WTC11 (cell line): ENCODE measurements around the gene KDM4C. TPM values are rescaled to one million over a fixed set of nuclear protein-coding genes. Genes with fewer than 3 reads are reported as not detected.

ENCODE experiments used
- ATAC-seq: fragments of 200-7000 bp; cut with Tn5 transposase; 2 replicates; pipeline ENCODE4 v1.10.0; 2021; ENCODE audit warnings: mild to moderate bottlenecking, moderate library complexity
- CTCF ChIA-PET: fragments of 300-600 bp; sonication (Branson Sonifier 250); formaldehyde crosslinking; loops from one replicate; lab custom pipeline; 2021; ENCODE audit warnings: antibody characterized with exemption; lab: Charles Lee
- POLR2A ChIA-PET: fragments of 350-600 bp; sonication (Branson Sonifier 250); formaldehyde crosslinking; loops from one replicate; lab custom pipeline; 2021; ENCODE audit warnings: antibody characterized with exemption; lab: Charles Lee
- DNase-seq: peaks from one replicate; pipeline ENCODE4 v3.0.0; 2021; ENCODE audit warnings: low spot score
- H3K27ac Mint-ChIP-seq: 2 replicates; pipeline ENCODE4 v1.8.0; 2021; ENCODE audit warnings: mixed read lengths
- H3K27me3 Mint-ChIP-seq: 2 replicates; pipeline ENCODE4 v1.8.0; 2021; ENCODE audit warnings: low read depth, mild to moderate bottlenecking, moderate library complexity, mixed read lengths
- H3K36me3 Mint-ChIP-seq: 2 replicates; pipeline ENCODE4 v1.8.0; 2021; ENCODE audit warnings: mixed read lengths
- H3K4me1 Mint-ChIP-seq: 2 replicates; pipeline ENCODE4 v1.8.0; 2022; ENCODE audit warnings: mixed read lengths
- H3K4me3 Mint-ChIP-seq: 2 replicates; pipeline ENCODE4 v1.8.0; 2021; ENCODE audit warnings: mild to moderate bottlenecking, moderate library complexity, mixed read lengths
- H3K9me3 Mint-ChIP-seq: 2 replicates; pipeline ENCODE4 v1.8.0; 2021; ENCODE audit warnings: mixed read lengths
- ATF1 ChIP-seq: sonication (generic); formaldehyde crosslinking; IDR thresholded peaks from 2 replicates; pipeline ENCODE4 v1.8.1; 2023; ENCODE audit warnings: mild to moderate bottlenecking, moderate library complexity, missing genetic modification reagents
- CREB1 ChIP-seq: sonication (generic); formaldehyde crosslinking; IDR thresholded peaks from 2 replicates; pipeline ENCODE4 v1.8.0; 2023; ENCODE audit warnings: mild to moderate bottlenecking, missing genetic modification reagents
- FOXJ3 ChIP-seq: sonication (generic); formaldehyde crosslinking; IDR thresholded peaks from 2 replicates; pipeline ENCODE4 v1.9.0; 2021; ENCODE audit warnings: missing genetic modification reagents, mild to moderate bottlenecking, borderline replicate concordance
- FOXK1 ChIP-seq: sonication (generic); formaldehyde crosslinking; IDR thresholded peaks from 2 replicates; pipeline ENCODE4 v1.8.0; 2022; ENCODE audit warnings: mild to moderate bottlenecking, moderate library complexity, missing genetic modification reagents
- GTF2I ChIP-seq: fragments of 250-450 bp; sonication (Bioruptor Pico); conservative IDR thresholded peaks from 2 replicates; pipeline ENCODE4 v1.4.0; 2021; ENCODE audit warnings: mild to moderate bottlenecking
- HMGA2 ChIP-seq: fragments of 250-450 bp; sonication (Bioruptor Pico); IDR thresholded peaks from 2 replicates; pipeline ENCODE4 v1.4.0; 2021; ENCODE audit warnings: mild to moderate bottlenecking, moderate library complexity
- IRF2 ChIP-seq: sonication (generic); formaldehyde crosslinking; IDR thresholded peaks from 2 replicates; pipeline ENCODE4 v1.8.0; 2022; ENCODE audit warnings: low read depth, missing genetic modification reagents, borderline replicate concordance
- JUN ChIP-seq: sonication (generic); formaldehyde crosslinking; IDR thresholded peaks from 2 replicates; pipeline ENCODE4 v1.8.0; 2023; ENCODE audit warnings: mild to moderate bottlenecking, missing genetic modification reagents
- MXD4 ChIP-seq: fragments of 250-450 bp; sonication (Bioruptor Pico); IDR thresholded peaks from 2 replicates; pipeline ENCODE4 v1.8.0; 2021; ENCODE audit warnings: mild to moderate bottlenecking, moderate library complexity, borderline replicate concordance
- MYBL2 ChIP-seq: sonication (generic); formaldehyde crosslinking; IDR thresholded peaks from 2 replicates; pipeline ENCODE4 v1.8.1; 2023; ENCODE audit warnings: mild to moderate bottlenecking, moderate library complexity, missing genetic modification reagents
- NR1H2 ChIP-seq: sonication (generic); formaldehyde crosslinking; IDR thresholded peaks from 2 replicates; pipeline ENCODE4 v1.9.0; 2021; ENCODE audit warnings: mild to moderate bottlenecking, moderate library complexity, missing genetic modification reagents
- NR2C2 ChIP-seq: sonication (generic); formaldehyde crosslinking; IDR thresholded peaks from 2 replicates; pipeline ENCODE4 v1.8.0; 2022; ENCODE audit warnings: mild to moderate bottlenecking, missing genetic modification reagents
- RELA ChIP-seq: sonication (generic); formaldehyde crosslinking; IDR thresholded peaks from 2 replicates; pipeline ENCODE4 v1.8.1; 2022; ENCODE audit warnings: missing genetic modification reagents, mild to moderate bottlenecking, borderline replicate concordance
- SP1 ChIP-seq: sonication (generic); formaldehyde crosslinking; conservative IDR thresholded peaks from 2 replicates; pipeline ENCODE4 v1.8.1; 2022; ENCODE audit warnings: missing genetic modification reagents
- ZNF232 ChIP-seq: sonication (generic); formaldehyde crosslinking; IDR thresholded peaks from 2 replicates; pipeline ENCODE4 v1.8.0; 2022; ENCODE audit warnings: mild to moderate bottlenecking, missing genetic modification reagents
- ZNF263 ChIP-seq: sonication (generic); formaldehyde crosslinking; IDR thresholded peaks from 2 replicates; pipeline ENCODE4 v1.8.1; 2022; ENCODE audit warnings: low read depth, mild to moderate bottlenecking, moderate library complexity, missing genetic modification reagents
- total RNA-seq: library from RNA; stranded (reverse); gene quantifications from 3 replicates; pipeline ENCODE4 v1.2.3, GENCODE V29; 2021
- TF ChIP-seq, protein P1 (sequence below): sonication (generic); formaldehyde crosslinking; IDR thresholded peaks from 2 replicates; pipeline ENCODE4 v1.8.1; 2023; ENCODE audit warnings: mild to moderate bottlenecking, missing genetic modification reagents, borderline replicate concordance
- TF ChIP-seq, protein P2 (sequence below): sonication (generic); formaldehyde crosslinking; IDR thresholded peaks from 2 replicates; pipeline ENCODE4 v1.8.0; 2023; ENCODE audit warnings: mild to moderate bottlenecking, missing genetic modification reagents
- TF ChIP-seq, protein P3 (sequence below): sonication (generic); formaldehyde crosslinking; IDR thresholded peaks from 2 replicates; pipeline ENCODE4 v1.8.1; 2022; ENCODE audit warnings: low read depth, missing genetic modification reagents, borderline replicate concordance
- TF ChIP-seq, protein P4 (sequence below): sonication (generic); formaldehyde crosslinking; IDR thresholded peaks from 2 replicates; pipeline ENCODE4 v1.8.1; 2023; ENCODE audit warnings: mild to moderate bottlenecking, moderate library complexity, missing genetic modification reagents
- TF ChIP-seq, protein P5 (sequence below): fragments of 250-450 bp; sonication (Bioruptor Pico); IDR thresholded peaks from 2 replicates; pipeline ENCODE4 v1.9.0; 2021; ENCODE audit warnings: moderate library complexity, mild to moderate bottlenecking, inconsistent platforms, borderline replicate concordance
- TF ChIP-seq, protein P6 (sequence below): fragments of 250-450 bp; sonication (Bioruptor Pico); IDR thresholded peaks from 2 replicates; pipeline ENCODE4 v2.1.2; 2022; ENCODE audit warnings: mild to moderate bottlenecking, moderate library complexity
- TF ChIP-seq, protein P7 (sequence below): sonication (generic); formaldehyde crosslinking; IDR thresholded peaks from 2 replicates; pipeline ENCODE4 v1.8.0; 2023; ENCODE audit warnings: missing genetic modification reagents

The KDM4C gene
- total RNA-seq, 1 experiment from 2014 or later: 29.2 TPM

DNA sequence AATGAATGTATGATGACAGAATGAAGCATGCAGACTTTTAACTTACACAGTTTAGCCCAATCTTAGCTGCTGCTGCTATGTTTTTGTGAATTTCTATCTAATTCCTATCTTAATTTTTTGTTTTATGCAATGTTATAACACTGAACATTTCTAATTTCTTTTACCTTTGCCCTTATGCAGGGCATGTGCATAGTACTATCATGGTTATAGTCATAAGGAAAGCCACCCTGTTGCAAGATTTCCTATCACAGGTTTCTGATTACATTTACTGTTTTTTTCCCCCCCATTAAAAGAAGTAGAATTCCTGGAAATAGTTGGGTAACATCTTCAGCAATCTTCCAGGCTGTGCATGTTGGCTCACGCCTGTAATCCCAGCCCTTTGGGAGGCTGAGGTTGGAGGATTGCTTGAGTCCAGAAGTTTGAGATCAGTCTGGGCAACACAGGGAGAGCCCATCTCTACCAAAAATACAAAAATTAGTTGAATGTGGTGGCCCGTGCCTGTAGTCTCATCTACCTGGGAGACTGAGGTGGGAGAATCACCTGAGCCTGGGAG is 164.4 kb downstream of the KDM4C start:
- Mint-ChIP-seq H3K27ac (peak overlapping the region; percentile 51), H3K27me3 (no peaks in the 10 kb centered on the region), H3K4me3 (no peak overlapping the region), H3K36me3 (peaks cover 16% of the 10 kb centered on the region), H3K9me3 (peaks cover 14% of the 10 kb centered on the region), H3K4me1 (peaks cover 25% of the 10 kb centered on the region)
- CTCF ChIA-PET: no interaction called here
- TF ChIP-seq, protein P1, sequence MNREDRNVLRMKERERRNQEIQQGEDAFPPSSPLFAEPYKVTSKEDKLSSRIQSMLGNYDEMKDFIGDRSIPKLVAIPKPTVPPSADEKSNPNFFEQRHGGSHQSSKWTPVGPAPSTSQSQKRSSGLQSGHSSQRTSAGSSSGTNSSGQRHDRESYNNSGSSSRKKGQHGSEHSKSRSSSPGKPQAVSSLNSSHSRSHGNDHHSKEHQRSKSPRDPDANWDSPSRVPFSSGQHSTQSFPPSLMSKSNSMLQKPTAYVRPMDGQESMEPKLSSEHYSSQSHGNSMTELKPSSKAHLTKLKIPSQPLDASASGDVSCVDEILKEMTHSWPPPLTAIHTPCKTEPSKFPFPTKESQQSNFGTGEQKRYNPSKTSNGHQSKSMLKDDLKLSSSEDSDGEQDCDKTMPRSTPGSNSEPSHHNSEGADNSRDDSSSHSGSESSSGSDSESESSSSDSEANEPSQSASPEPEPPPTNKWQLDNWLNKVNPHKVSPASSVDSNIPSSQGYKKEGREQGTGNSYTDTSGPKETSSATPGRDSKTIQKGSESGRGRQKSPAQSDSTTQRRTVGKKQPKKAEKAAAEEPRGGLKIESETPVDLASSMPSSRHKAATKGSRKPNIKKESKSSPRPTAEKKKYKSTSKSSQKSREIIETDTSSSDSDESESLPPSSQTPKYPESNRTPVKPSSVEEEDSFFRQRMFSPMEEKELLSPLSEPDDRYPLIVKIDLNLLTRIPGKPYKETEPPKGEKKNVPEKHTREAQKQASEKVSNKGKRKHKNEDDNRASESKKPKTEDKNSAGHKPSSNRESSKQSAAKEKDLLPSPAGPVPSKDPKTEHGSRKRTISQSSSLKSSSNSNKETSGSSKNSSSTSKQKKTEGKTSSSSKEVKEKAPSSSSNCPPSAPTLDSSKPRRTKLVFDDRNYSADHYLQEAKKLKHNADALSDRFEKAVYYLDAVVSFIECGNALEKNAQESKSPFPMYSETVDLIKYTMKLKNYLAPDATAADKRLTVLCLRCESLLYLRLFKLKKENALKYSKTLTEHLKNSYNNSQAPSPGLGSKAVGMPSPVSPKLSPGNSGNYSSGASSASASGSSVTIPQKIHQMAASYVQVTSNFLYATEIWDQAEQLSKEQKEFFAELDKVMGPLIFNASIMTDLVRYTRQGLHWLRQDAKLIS (CRISPR knock-in tag): no peak
- TF ChIP-seq FOXK1 (CRISPR knock-in tag) (no peak), NR1H2 (CRISPR knock-in tag) (no peak), GTF2I (CRISPR knock-in tag) (no peak), ATF1 (CRISPR knock-in tag) (no peak), MXD4 (CRISPR knock-in tag) (no peak), SP1 (no peak), NR2C2 (CRISPR knock-in tag) (no peak), FOXJ3 (CRISPR knock-in tag) (no peak), IRF2 (no peak)
- TF ChIP-seq, protein P2, sequence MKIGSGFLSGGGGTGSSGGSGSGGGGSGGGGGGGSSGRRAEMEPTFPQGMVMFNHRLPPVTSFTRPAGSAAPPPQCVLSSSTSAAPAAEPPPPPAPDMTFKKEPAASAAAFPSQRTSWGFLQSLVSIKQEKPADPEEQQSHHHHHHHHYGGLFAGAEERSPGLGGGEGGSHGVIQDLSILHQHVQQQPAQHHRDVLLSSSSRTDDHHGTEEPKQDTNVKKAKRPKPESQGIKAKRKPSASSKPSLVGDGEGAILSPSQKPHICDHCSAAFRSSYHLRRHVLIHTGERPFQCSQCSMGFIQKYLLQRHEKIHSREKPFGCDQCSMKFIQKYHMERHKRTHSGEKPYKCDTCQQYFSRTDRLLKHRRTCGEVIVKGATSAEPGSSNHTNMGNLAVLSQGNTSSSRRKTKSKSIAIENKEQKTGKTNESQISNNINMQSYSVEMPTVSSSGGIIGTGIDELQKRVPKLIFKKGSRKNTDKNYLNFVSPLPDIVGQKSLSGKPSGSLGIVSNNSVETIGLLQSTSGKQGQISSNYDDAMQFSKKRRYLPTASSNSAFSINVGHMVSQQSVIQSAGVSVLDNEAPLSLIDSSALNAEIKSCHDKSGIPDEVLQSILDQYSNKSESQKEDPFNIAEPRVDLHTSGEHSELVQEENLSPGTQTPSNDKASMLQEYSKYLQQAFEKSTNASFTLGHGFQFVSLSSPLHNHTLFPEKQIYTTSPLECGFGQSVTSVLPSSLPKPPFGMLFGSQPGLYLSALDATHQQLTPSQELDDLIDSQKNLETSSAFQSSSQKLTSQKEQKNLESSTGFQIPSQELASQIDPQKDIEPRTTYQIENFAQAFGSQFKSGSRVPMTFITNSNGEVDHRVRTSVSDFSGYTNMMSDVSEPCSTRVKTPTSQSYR: no peak
- TF ChIP-seq, protein P3, sequence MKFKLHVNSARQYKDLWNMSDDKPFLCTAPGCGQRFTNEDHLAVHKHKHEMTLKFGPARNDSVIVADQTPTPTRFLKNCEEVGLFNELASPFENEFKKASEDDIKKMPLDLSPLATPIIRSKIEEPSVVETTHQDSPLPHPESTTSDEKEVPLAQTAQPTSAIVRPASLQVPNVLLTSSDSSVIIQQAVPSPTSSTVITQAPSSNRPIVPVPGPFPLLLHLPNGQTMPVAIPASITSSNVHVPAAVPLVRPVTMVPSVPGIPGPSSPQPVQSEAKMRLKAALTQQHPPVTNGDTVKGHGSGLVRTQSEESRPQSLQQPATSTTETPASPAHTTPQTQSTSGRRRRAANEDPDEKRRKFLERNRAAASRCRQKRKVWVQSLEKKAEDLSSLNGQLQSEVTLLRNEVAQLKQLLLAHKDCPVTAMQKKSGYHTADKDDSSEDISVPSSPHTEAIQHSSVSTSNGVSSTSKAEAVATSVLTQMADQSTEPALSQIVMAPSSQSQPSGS (CRISPR knock-in tag): no peak
- DNase-seq (no peak), ATAC-seq (no peak)
- POLR2A ChIA-PET: no interaction called here

DNA sequence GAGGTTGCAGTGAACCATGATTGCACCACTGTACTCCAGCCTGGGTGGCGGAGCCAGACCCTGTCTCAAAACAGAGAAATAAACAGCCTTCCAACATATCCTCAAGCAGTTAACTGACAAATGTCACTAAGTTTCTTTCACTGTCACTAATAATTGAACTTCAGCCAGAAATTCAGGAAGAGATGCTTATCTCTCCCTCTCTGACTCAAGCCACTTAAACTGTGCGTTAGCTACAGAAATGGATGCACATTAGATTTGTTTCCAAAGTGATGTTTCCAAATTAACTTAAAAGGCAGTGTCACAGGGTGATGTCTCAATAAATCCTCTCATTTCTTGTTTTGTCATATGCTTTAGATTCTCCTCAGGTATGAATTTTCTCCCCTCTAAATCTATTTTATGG is 164.9 kb downstream of the KDM4C start:
- Mint-ChIP-seq H3K27ac (no peak overlapping the region; the same call in 1 of the 2 replicates), H3K27me3 (no peaks in the 10 kb centered on the region), H3K9me3 (peaks cover 12% of the 10 kb centered on the region), H3K4me3 (no peak overlapping the region), H3K36me3 (peaks cover 16% of the 10 kb centered on the region), H3K4me1 (peaks cover 25% of the 10 kb centered on the region)
- ChIA-PET CTCF (no interaction called here), POLR2A (no interaction called here)
- DNase-seq: no peak
- no peak for ATAC-seq
- TF ChIP-seq FOXJ3 (CRISPR knock-in tag): no peak
- no peak for TF ChIP-seq ZNF263 (CRISPR knock-in tag)
- no peak for TF ChIP-seq ATF1 (CRISPR knock-in tag)
- TF ChIP-seq JUN (CRISPR knock-in tag): no peak
- TF ChIP-seq CREB1 (CRISPR knock-in tag): no peak
- TF ChIP-seq, protein P4, sequence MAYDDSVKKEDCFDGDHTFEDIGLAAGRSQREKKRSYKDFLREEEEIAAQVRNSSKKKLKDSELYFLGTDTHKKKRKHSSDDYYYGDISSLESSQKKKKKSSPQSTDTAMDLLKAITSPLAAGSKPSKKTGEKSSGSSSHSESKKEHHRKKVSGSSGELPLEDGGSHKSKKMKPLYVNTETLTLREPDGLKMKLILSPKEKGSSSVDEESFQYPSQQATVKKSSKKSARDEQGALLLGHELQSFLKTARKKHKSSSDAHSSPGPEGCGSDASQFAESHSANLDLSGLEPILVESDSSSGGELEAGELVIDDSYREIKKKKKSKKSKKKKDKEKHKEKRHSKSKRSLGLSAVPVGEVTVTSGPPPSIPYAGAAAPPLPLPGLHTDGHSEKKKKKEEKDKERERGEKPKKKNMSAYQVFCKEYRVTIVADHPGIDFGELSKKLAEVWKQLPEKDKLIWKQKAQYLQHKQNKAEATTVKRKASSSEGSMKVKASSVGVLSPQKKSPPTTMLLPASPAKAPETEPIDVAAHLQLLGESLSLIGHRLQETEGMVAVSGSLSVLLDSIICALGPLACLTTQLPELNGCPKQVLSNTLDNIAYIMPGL (CRISPR knock-in tag): no peak
- TF ChIP-seq, protein P5, sequence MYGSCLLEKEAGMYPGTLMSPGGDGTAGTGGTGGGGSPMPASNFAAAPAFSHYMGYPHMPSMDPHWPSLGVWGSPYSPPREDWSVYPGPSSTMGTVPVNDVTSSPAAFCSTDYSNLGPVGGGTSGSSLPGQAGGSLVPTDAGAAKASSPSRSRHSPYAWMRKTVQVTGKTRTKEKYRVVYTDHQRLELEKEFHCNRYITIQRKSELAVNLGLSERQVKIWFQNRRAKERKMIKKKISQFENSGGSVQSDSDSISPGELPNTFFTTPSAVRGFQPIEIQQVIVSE (CRISPR knock-in tag): no peak
- TF ChIP-seq, protein P6, sequence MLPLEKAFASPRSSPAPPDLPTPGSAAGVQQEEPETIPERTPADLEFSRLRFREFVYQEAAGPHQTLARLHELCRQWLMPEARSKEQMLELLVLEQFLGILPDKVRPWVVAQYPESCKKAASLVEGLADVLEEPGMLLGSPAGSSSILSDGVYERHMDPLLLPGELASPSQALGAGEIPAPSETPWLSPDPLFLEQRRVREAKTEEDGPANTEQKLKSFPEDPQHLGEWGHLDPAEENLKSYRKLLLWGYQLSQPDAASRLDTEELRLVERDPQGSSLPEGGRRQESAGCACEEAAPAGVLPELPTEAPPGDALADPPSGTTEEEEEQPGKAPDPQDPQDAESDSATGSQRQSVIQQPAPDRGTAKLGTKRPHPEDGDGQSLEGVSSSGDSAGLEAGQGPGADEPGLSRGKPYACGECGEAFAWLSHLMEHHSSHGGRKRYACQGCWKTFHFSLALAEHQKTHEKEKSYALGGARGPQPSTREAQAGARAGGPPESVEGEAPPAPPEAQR (CRISPR knock-in tag): no peak
- TF ChIP-seq IRF2: no peak
- TF ChIP-seq, protein P7, sequence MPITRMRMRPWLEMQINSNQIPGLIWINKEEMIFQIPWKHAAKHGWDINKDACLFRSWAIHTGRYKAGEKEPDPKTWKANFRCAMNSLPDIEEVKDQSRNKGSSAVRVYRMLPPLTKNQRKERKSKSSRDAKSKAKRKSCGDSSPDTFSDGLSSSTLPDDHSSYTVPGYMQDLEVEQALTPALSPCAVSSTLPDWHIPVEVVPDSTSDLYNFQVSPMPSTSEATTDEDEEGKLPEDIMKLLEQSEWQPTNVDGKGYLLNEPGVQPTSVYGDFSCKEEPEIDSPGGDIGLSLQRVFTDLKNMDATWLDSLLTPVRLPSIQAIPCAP (CRISPR knock-in tag): no peak
- no peak for TF ChIP-seq ZNF232 (CRISPR knock-in tag)
- no peak for TF ChIP-seq MYBL2 (CRISPR knock-in tag)
- no peak for TF ChIP-seq HMGA2
- TF ChIP-seq RELA (CRISPR knock-in tag): no peak
